Right lobe of liver (tissue), 4 donors: Measurements from ENCODE around the gene PAN2.

ENCODE experiments used
- POLR2A ChIP-seq: fragments of 450-650 bp; IDR thresholded peaks from one replicate; pipeline ENCODE4 v1.6.1; 2017; ENCODE audit warnings: antibody characterized with exemption, mild to moderate bottlenecking
- TF ChIP-seq, protein P1 (sequence below), 4 donors: fragments of 200-600 bp in 3 of 4; fragments of 450-650 bp in 1 of 4; IDR thresholded peaks; one replicate each; pipeline versions ENCODE4 v1.5.1 to v1.8.0; 2016 to 2022; ENCODE audit warnings: antibody characterized with exemption in 4 of 4, mild to moderate bottlenecking in 2 of 4
- donor health status: DM: no; HTN: no; CAD: no.
- donor health status: DM: no; HTN: no; CAD: no.
- donor health status: DM: no; HTN: yes; CAD: no.

DNA sequence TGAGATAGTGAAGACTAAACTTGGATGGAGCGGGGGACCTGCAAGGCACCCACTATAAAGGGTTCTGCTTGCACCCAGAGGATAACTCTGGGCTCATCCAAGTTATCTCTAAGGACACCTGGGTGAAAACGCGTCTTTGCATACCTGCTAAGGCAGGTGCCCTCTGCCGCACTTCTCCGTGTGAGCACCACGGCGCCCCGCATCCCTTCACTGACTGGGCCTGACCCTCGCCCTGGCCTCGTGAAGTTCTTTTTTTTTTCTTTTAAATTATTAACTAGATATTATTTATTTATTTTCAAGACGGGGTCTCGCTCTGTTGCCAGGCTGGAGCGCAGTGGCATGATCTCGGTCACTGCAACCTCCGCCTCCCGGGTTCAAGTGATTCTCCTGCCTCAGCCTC is 48.8 kb upstream of the PAN2 start:
- TF ChIP-seq, protein P1, sequence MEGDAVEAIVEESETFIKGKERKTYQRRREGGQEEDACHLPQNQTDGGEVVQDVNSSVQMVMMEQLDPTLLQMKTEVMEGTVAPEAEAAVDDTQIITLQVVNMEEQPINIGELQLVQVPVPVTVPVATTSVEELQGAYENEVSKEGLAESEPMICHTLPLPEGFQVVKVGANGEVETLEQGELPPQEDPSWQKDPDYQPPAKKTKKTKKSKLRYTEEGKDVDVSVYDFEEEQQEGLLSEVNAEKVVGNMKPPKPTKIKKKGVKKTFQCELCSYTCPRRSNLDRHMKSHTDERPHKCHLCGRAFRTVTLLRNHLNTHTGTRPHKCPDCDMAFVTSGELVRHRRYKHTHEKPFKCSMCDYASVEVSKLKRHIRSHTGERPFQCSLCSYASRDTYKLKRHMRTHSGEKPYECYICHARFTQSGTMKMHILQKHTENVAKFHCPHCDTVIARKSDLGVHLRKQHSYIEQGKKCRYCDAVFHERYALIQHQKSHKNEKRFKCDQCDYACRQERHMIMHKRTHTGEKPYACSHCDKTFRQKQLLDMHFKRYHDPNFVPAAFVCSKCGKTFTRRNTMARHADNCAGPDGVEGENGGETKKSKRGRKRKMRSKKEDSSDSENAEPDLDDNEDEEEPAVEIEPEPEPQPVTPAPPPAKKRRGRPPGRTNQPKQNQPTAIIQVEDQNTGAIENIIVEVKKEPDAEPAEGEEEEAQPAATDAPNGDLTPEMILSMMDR (IDR thresholded peaks at IDR 0.05), result no peak
- TF ChIP-seq POLR2A, result no peak
